SK-N-SH (cell line): ENCODE data around the gene RAET1L. TPM values are rescaled to one million over a fixed set of nuclear protein-coding genes. Genes with fewer than 3 reads are reported as not detected.

Experiments used
- CTCF ChIA-PET: fragments of 300-600, 350-600 bp; formaldehyde crosslinking; extraction: SDS; loops from one replicate; lab custom pipeline; 2021; lab: Yijun Ruan, JAX
- POLR2A ChIA-PET: fragments of 350-600 bp; sonication (Branson Sonifier 250); formaldehyde crosslinking; extraction: SDS; loops from one replicate; lab custom pipeline; 2020; ENCODE audit warnings: antibody characterized with exemption, inconsistent platforms; lab: Yijun Ruan, JAX
- DNase-seq: peaks from one replicate; pipeline ENCODE4 v3.0.0; 2012
- H2AFZ ChIP-seq: fragments of 200-600 bp; sonication (generic); 2 replicates; pipeline ENCODE4 v1.8.1; 2016; ENCODE audit warnings: antibody characterized with exemption, mild to moderate bottlenecking, low read depth
- H3F3A ChIP-seq: fragments of 200-600 bp; sonication (generic); replicated peaks from 2 replicates; pipeline ENCODE3; 2016; ENCODE audit warnings: antibody characterized with exemption, mild to moderate bottlenecking; ENCODE audit not compliant: insufficient read depth
- H3K27ac ChIP-seq, 2 experiments: fragments of 200-500 bp in 1 of 2; fragments of 200-600 bp in 1 of 2; sonication (Bioruptor generic) in 1 of 2; sonication (generic), shearing (Covaris generic) in 1 of 2; 2 replicates each; pipeline versions ENCODE4 v1.5.1 to v1.6.1; 2014 to 2016; ENCODE audit warnings: low read depth in 2 of 2, inconsistent platforms in 1 of 2, low read length in 1 of 2, mild to moderate bottlenecking in 1 of 2, mixed read lengths in 1 of 2
- H3K27me3 ChIP-seq: fragments of 200-600 bp; sonication (generic), shearing (Covaris generic); 2 replicates; pipeline ENCODE4 v1.6.1; 2016; ENCODE audit warnings: mixed run types; ENCODE audit not compliant: insufficient read depth
- H3K36me3 ChIP-seq, 2 experiments: fragments of 200-500 bp in 1 of 2; fragments of 200-600 bp in 1 of 2; sonication (Bioruptor generic) in 1 of 2; sonication (generic) in 1 of 2; replicated peaks in 1 of 2; 2 replicates each; pipeline versions ENCODE3 to v1.5.1; 2014 to 2016; ENCODE audit warnings: low read length in 1 of 2, mild to moderate bottlenecking in 1 of 2; ENCODE audit not compliant: insufficient read depth in 2 of 2, control insufficient read depth in 1 of 2
- H3K4me1 ChIP-seq, 2 experiments: fragments of 200-500 bp in 1 of 2; fragments of 200-600 bp in 1 of 2; sonication (Bioruptor generic) in 1 of 2; sonication (generic), shearing (Covaris generic) in 1 of 2; 2 replicates each; pipeline versions ENCODE4 v1.5.1 to v1.6.1; 2014 to 2016; ENCODE audit warnings: low read depth in 1 of 2, low read length in 1 of 2, mixed run types in 1 of 2; ENCODE audit not compliant: insufficient read depth in 2 of 2, control insufficient read depth in 1 of 2
- H3K4me2 ChIP-seq: fragments of 200-600 bp; sonication (generic), shearing (Covaris generic); 2 replicates; pipeline ENCODE4 v1.6.1; 2017; ENCODE audit warnings: mixed run types
- H3K4me3 ChIP-seq, 2 experiments: fragments of 200-500 bp in 1 of 2; fragments of 200-600 bp in 1 of 2; sonication (Bioruptor generic) in 1 of 2; sonication (generic), shearing (Covaris generic) in 1 of 2; 2 replicates each; pipeline versions ENCODE4 v1.5.1 to v1.8.1; 2014 to 2016; ENCODE audit warnings: low read depth in 2 of 2, inconsistent platforms in 1 of 2, low read length in 1 of 2, mild to moderate bottlenecking in 1 of 2, mixed read lengths in 1 of 2, moderate library complexity in 1 of 2
- H3K79me2 ChIP-seq: fragments of 200-600 bp; sonication (generic); 2 replicates; pipeline ENCODE4 v1.8.1; 2017; ENCODE audit warnings: mild to moderate bottlenecking; ENCODE audit not compliant: insufficient read depth
- H3K9ac ChIP-seq: fragments of 200-600 bp; sonication (generic); 2 replicates; pipeline ENCODE4 v1.6.1; 2017; ENCODE audit warnings: mixed run types
- H3K9me2 ChIP-seq: fragments of 200-600 bp; sonication (generic); 2 replicates; pipeline ENCODE4 v1.6.1; 2017; ENCODE audit warnings: mixed run types
- H3K9me3 ChIP-seq: fragments of 200-600 bp; sonication (generic); 2 replicates; pipeline ENCODE4 v1.6.1; 2017; ENCODE audit warnings: mixed run types, mild to moderate bottlenecking, moderate library complexity
- H4K20me1 ChIP-seq: fragments of 200-600 bp; sonication (generic); 2 replicates; pipeline ENCODE4 v1.6.1; 2017; ENCODE audit warnings: mild to moderate bottlenecking, mixed run types; ENCODE audit not compliant: insufficient read depth
- EP300 ChIP-seq, 2 experiments: IDR thresholded peaks; 2 replicates each; pipeline versions ENCODE4 v1.4.0 to v1.6.1; 2012; ENCODE audit warnings: borderline replicate concordance in 1 of 2, low read depth in 1 of 2, low read length in 1 of 2
- EZH2phosphoT487 ChIP-seq: fragments of 200-600 bp; sonication (generic); IDR thresholded peaks from 2 replicates; pipeline ENCODE4 v1.6.1; 2017; ENCODE audit warnings: low read depth, mixed run types, mild to moderate bottlenecking, antibody characterized with exemption, moderate library complexity, borderline replicate concordance
- FOXM1 ChIP-seq: IDR thresholded peaks from 2 replicates; pipeline ENCODE4 v1.4.0; 2012; ENCODE audit warnings: low read depth, mild to moderate bottlenecking
- GABPA ChIP-seq: IDR thresholded peaks from 2 replicates; pipeline ENCODE4 v1.4.0; 2012; ENCODE audit warnings: low read depth, mild to moderate bottlenecking
- GATA2 ChIP-seq: sonication (generic); formaldehyde crosslinking; IDR thresholded peaks from 2 replicates; pipeline ENCODE4 v1.5.0; 2020; ENCODE audit warnings: mild to moderate bottlenecking, missing genetic modification reagents
- MXI1 ChIP-seq: IDR thresholded peaks from 2 replicates; pipeline ENCODE4 v1.6.1; 2012; ENCODE audit warnings: mild to moderate bottlenecking, low read depth, low read length, improper control_type of control experiment
- NRF1 ChIP-seq: IDR thresholded peaks from 2 replicates; pipeline ENCODE4 v1.6.1; 2012; ENCODE audit warnings: low read depth, mild to moderate bottlenecking, low read length
- RAD21 ChIP-seq: IDR thresholded peaks from 2 replicates; pipeline ENCODE4 v1.6.1; 2012; ENCODE audit warnings: mild to moderate bottlenecking, low read length
- RCOR1 ChIP-seq: fragments of 150-350 bp; IDR thresholded peaks from 2 replicates; pipeline ENCODE4 v1.6.1; 2017; ENCODE audit warnings: antibody characterized with exemption, low read length
- SIN3A ChIP-seq: IDR thresholded peaks from 2 replicates; pipeline ENCODE4 v1.6.1; 2012; ENCODE audit warnings: low read depth, mild to moderate bottlenecking, low read length, moderate library complexity, borderline replicate concordance
- TAF1 ChIP-seq: IDR thresholded peaks from 2 replicates; pipeline ENCODE4 v1.6.1; 2012; ENCODE audit warnings: low read depth, mild to moderate bottlenecking, low read length, moderate library complexity, borderline replicate concordance
- TCF12 ChIP-seq: IDR thresholded peaks from 2 replicates; pipeline ENCODE4 v1.4.0; 2012
- TEAD4 ChIP-seq: IDR thresholded peaks from 2 replicates; pipeline ENCODE4 v1.4.0; 2012; ENCODE audit warnings: mild to moderate bottlenecking, borderline replicate concordance; ENCODE audit not compliant: insufficient read depth
- USF2 ChIP-seq: fragments of 150-350 bp; IDR thresholded peaks from 2 replicates; pipeline ENCODE4 v1.6.1; 2017; ENCODE audit warnings: antibody characterized with exemption, low read length, low read depth, borderline replicate concordance
- WGBS: methylation state at CpG from one replicate; pipeline ENCODE4 v1.1.6; 2017; ENCODE audit warnings: low lambda C conversion rate; 5-methylcytosine and 5-hydroxymethylcytosine counted together
- polyA plus RNA-seq, 3 experiments: library from polyadenylated mRNA; depleted of rRNA; stranded (reverse); fragments of >200 nt; gene quantifications; 2 replicates each; pipeline ENCODE4 v1.2.3, GENCODE V29; 2012
- TF ChIP-seq, protein P1 (sequence below): IDR thresholded peaks from 2 replicates; pipeline ENCODE4 v1.4.0; 2012; ENCODE audit warnings: low read depth, borderline replicate concordance
- TF ChIP-seq, protein P2 (sequence below): IDR thresholded peaks from 2 replicates; pipeline ENCODE4; 2012

RAET1L gene
- polyA plus RNA-seq, 1 of the 3 experiments (the other 2 are of a cell fraction): not detected

DNA sequence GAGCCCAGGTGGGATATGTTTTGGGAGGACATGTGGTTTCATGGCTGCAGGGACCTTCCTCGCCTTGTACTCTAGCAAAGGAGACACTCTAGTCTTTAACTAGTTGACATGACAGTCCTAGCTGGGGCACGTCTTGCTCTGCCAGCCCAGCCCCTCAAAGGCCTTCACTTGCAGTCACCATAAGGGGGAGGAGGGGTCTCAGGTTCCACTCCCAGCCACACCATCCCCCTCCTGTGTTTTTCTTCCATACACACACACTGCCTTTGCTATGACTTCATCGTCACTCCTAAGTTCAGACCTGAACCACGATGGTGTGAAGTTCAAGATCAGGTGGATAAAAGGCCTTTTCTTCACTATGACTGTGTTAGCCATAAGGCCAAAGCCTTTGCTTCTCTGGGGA is 48.1 kb downstream of the RAET1L start:
- Histone ChIP-seq H3K4me1 (no peaks in the 10 kb centered on the region), H4K20me1 (no peaks in the 10 kb centered on the region), H3K9me2 (no peaks in the 10 kb centered on the region), H2AFZ (no peak overlapping the region), H3K9ac (no peak overlapping the region), H3K27ac (no peak overlapping the region), H3K36me3 (no peaks in the 10 kb centered on the region), H3K9me3 (no peaks in the 10 kb centered on the region), H3F3A (no peaks in the 10 kb centered on the region), H3K4me2 (no peak overlapping the region), H3K4me3 (no peak overlapping the region), H3K27me3 (peaks cover 33% of the 10 kb centered on the region; the same call in 1 of the 2 replicates), H3K79me2 (no peaks in the 10 kb centered on the region)
- ChIA-PET CTCF (interaction anchor here (1.4 kb wide), 1 partner anchor 40 kb away, joined by 3 read pairs; no protein-coding TSS in a partner anchor), POLR2A (no interaction called here)
- 12% methylated on average over 3 of the region's 4 CpGs for WGBS
- no peak for TF ChIP-seq TAF1
- TF ChIP-seq EP300 (IDR thresholded peaks at IDR 0.05; ENCODE audit: borderline replicate concordance in 1 of 2, low read depth in 1 of 2, low read length in 1 of 2): no peak
- TF ChIP-seq, protein P1, sequence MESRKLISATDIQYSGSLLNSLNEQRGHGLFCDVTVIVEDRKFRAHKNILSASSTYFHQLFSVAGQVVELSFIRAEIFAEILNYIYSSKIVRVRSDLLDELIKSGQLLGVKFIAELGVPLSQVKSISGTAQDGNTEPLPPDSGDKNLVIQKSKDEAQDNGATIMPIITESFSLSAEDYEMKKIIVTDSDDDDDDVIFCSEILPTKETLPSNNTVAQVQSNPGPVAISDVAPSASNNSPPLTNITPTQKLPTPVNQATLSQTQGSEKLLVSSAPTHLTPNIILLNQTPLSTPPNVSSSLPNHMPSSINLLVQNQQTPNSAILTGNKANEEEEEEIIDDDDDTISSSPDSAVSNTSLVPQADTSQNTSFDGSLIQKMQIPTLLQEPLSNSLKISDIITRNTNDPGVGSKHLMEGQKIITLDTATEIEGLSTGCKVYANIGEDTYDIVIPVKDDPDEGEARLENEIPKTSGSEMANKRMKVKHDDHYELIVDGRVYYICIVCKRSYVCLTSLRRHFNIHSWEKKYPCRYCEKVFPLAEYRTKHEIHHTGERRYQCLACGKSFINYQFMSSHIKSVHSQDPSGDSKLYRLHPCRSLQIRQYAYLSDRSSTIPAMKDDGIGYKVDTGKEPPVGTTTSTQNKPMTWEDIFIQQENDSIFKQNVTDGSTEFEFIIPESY: no peak
- no peak for TF ChIP-seq GABPA
- no peak for TF ChIP-seq TCF12
- TF ChIP-seq RAD21: no peak
- no peak for TF ChIP-seq FOXM1
- TF ChIP-seq, protein P2, sequence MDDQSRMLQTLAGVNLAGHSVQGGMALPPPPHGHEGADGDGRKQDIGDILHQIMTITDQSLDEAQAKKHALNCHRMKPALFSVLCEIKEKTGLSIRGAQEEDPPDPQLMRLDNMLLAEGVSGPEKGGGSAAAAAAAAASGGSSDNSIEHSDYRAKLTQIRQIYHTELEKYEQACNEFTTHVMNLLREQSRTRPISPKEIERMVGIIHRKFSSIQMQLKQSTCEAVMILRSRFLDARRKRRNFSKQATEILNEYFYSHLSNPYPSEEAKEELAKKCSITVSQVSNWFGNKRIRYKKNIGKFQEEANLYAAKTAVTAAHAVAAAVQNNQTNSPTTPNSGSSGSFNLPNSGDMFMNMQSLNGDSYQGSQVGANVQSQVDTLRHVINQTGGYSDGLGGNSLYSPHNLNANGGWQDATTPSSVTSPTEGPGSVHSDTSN: no peak
- TF ChIP-seq MXI1: no peak
- TF ChIP-seq GATA2 (CRISPR knock-in tag): no peak
- TF ChIP-seq USF2: no peak
- TF ChIP-seq EZH2phosphoT487: no peak
- TF ChIP-seq RCOR1: no peak
- no peak for TF ChIP-seq TEAD4
- no peak for TF ChIP-seq SIN3A
- no peak for DNase-seq

GRCh38 chr6:149975400-149975799 is 49.9 kb downstream of the RAET1L start:
- no peak overlapping the region for H3K4me3 ChIP-seq
- DNase-seq: no peak
- no peak overlapping the region for H3K4me2 ChIP-seq
- no peaks in the 10 kb centered on the region for H3K4me1 ChIP-seq
- H3K9me2 ChIP-seq: no peaks in the 10 kb centered on the region
- TF ChIP-seq NRF1: no peak
- H4K20me1 ChIP-seq: no peaks in the 10 kb centered on the region
- no peak overlapping the region for H3K9ac ChIP-seq
- CTCF ChIA-PET: no interaction called here
- no peaks in the 10 kb centered on the region for H3F3A ChIP-seq
- H3K27ac ChIP-seq: no peak overlapping the region
- H2AFZ ChIP-seq: no peak overlapping the region
- peaks cover 25% of the 10 kb centered on the region; the same call in 1 of the 2 replicates for H3K27me3 ChIP-seq
- no peaks in the 10 kb centered on the region for H3K79me2 ChIP-seq
- POLR2A ChIA-PET: no interaction called here
- no peaks in the 10 kb centered on the region for H3K36me3 ChIP-seq
- no peaks in the 10 kb centered on the region for H3K9me3 ChIP-seq
